ENCODE measurements around the gene HSPBAP1. TPM values are rescaled to one million over a fixed set of nuclear protein-coding genes. Genes with fewer than 3 reads are reported as not detected.

Gene HSPBAP1
- total RNA-seq, 1 experiment from 2014 or later, result 9.8 TPM

DNA sequence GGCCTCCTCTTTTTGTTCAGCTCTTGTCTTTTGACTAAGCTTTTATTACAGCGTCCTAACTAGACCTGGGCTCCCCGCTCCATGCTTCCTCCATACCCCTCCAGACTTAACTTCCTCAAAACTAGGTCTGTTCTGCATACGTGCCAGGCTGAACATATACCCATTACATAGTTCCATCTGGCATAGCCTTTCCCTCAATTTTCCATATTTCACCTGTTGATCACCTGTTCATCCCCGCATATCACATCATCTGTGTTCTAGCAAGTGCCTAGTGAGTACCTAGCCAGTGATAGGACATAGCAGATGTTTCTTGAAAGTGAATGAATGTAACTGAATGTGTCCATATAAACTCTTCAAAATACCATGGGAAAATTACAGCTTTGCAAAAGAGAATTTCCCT, 77.0 kb downstream of the HSPBAP1 start:
- no peak overlapping the region for H3K56ac ChIP-seq (ENCODE audit: insufficient read length, low read depth, low read length)
- TF ChIP-seq, protein P1, sequence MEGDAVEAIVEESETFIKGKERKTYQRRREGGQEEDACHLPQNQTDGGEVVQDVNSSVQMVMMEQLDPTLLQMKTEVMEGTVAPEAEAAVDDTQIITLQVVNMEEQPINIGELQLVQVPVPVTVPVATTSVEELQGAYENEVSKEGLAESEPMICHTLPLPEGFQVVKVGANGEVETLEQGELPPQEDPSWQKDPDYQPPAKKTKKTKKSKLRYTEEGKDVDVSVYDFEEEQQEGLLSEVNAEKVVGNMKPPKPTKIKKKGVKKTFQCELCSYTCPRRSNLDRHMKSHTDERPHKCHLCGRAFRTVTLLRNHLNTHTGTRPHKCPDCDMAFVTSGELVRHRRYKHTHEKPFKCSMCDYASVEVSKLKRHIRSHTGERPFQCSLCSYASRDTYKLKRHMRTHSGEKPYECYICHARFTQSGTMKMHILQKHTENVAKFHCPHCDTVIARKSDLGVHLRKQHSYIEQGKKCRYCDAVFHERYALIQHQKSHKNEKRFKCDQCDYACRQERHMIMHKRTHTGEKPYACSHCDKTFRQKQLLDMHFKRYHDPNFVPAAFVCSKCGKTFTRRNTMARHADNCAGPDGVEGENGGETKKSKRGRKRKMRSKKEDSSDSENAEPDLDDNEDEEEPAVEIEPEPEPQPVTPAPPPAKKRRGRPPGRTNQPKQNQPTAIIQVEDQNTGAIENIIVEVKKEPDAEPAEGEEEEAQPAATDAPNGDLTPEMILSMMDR (conservative IDR thresholded peaks at IDR 0.05), result no peak
- H3K23ac ChIP-seq (ENCODE audit: insufficient read length, low read depth, low read length), result no peak overlapping the region
- H3K14ac ChIP-seq (ENCODE audit: insufficient read depth, low read length), result no peak overlapping the region
- no peak overlapping the region for H3T11ph ChIP-seq (ENCODE audit: low read length)
- H3K27me3 ChIP-seq (ENCODE audit: insufficient read depth, low read length), result no peaks in the 10 kb centered on the region
- H3K4me1 ChIP-seq (ENCODE audit: insufficient read depth, low read length), result no peaks in the 10 kb centered on the region
- no peak overlapping the region for H4K8ac ChIP-seq (replicated peaks; ENCODE audit: insufficient read length, low read depth, low read length)
- H3K23me2 ChIP-seq (ENCODE audit: insufficient read length, low read depth, low read length, poor library complexity, severe bottlenecking), result no peaks in the 10 kb centered on the region
- Mint-ChIP-seq H3K9me3 (no peaks in the 10 kb centered on the region), H3K4me1 (no peaks in the 10 kb centered on the region), H3K36me3 (ENCODE audit: insufficient read depth in 1 of 3, low read depth in 3 of 3) (peaks cover 2 to 23% (median 5%) of the 10 kb centered on the region in 3 experiments; a peak in 4 of 7 replicates), H3K27me3 (ENCODE audit: low read depth) (no peaks in the 10 kb centered on the region), H3K27ac (no peak overlapping the region), H3K4me3 (no peak overlapping the region)
- H2BK12ac ChIP-seq (ENCODE audit: insufficient read length, low read depth, low read length), result no peak overlapping the region
- H2AFZ ChIP-seq (ENCODE audit: low read length), result no peak overlapping the region
- no peak overlapping the region for H2BK15ac ChIP-seq (ENCODE audit: low read depth, low read length)
- no peaks in the 10 kb centered on the region for H3K79me1 ChIP-seq (ENCODE audit: insufficient read depth, low read depth, low read length, poor library complexity, severe bottlenecking)
- H2BK120ac ChIP-seq (ENCODE audit: low read depth, low read length, poor library complexity, severe bottlenecking), result no peak overlapping the region
- H4K20me1 ChIP-seq (ENCODE audit: control insufficient read depth, insufficient read depth, insufficient read length), result no peaks in the 10 kb centered on the region
- no peak overlapping the region for H4K5ac ChIP-seq (ENCODE audit: insufficient read length, low read depth, low read length)
- no peak overlapping the region for H2BK5ac ChIP-seq (ENCODE audit: insufficient read length, low read length)
- H4K91ac ChIP-seq (ENCODE audit: insufficient read length, low read depth, low read length), result no peak overlapping the region
- no peak overlapping the region for H3K9ac ChIP-seq (ENCODE audit: extremely low read depth, insufficient read length, low read length)
- no peak overlapping the region for H3K4ac ChIP-seq (ENCODE audit: low read depth, low read length)
- H3K27ac ChIP-seq (ENCODE audit: insufficient read length, low read depth, low read length), result no peak overlapping the region
- no peak overlapping the region for H2BK20ac ChIP-seq (ENCODE audit: low read depth, low read length, poor library complexity, severe bottlenecking)
- DNase-seq, result no peak
- no peak overlapping the region for H3K18ac ChIP-seq (ENCODE audit: insufficient read length, low read depth, low read length)
- no peak overlapping the region for H2AK5ac ChIP-seq (ENCODE audit: insufficient read length, low read length)
- H3K79me2 ChIP-seq (ENCODE audit: insufficient read depth, low read length), result no peaks in the 10 kb centered on the region
- no CpG with 5 or more reads among the region's 4 CpGs for WGBS (ENCODE audit: extremely low coverage, insufficient read length, low lambda C conversion rate)
- no peaks in the 10 kb centered on the region for H3K9me3 ChIP-seq (ENCODE audit: control insufficient read depth, low read depth, low read length)
- no peak overlapping the region for H3K4me2 ChIP-seq (ENCODE audit: insufficient read depth, insufficient read length, low read length)

Data from H9 (cell line).